ENCODE data around the gene ZBTB20. TPM values are rescaled to one million over a fixed set of nuclear protein-coding genes. Genes with fewer than 3 reads are reported as not detected.

ZBTB20 gene
- total and polyA plus RNA-seq, 4 donors, result 0.69 to 128 (median 51.7) TPM

- WGBS, 2 donors, result 94 to 96% methylated on average over 3 of the region's 3 CpGs
- no peak for DNase-seq
- H3K4me3 ChIP-seq (ENCODE audit: low read length in 2 of 2), result no peak overlapping the region
- peaks cover 0 to 1% of the 10 kb centered on the region in 2 donors for H3K4me1 ChIP-seq (ENCODE audit: control insufficient read depth in 1 of 2, insufficient read depth in 2 of 2, low read length in 2 of 2)
- H3K9me3 ChIP-seq (ENCODE audit: control insufficient read depth, low read length), result no peaks in the 10 kb centered on the region
- H3K27me3 ChIP-seq (ENCODE audit: control insufficient read depth in 1 of 2, insufficient read depth in 2 of 2, low read length in 1 of 2), result no peaks in the 10 kb centered on the region
- intact Hi-C loops (cut with DNase I), result no loop called here
- ATAC-seq (ENCODE audit: low FRiP score), result no peak
- no peaks in the 10 kb centered on the region for H3K36me3 ChIP-seq (ENCODE audit: control insufficient read depth in 1 of 2, insufficient read depth in 2 of 2, low read length in 1 of 2)
- no peak overlapping the region for H3K27ac ChIP-seq (ENCODE audit: low read depth in 1 of 2, low read length in 2 of 2)
Measured at GRCh38 chr3:114904633-114905032, 242.5 kb downstream of the ZBTB20 start.

GRCh38 chr3:114903213-114903612 is 243.9 kb downstream of the ZBTB20 start:
- Histone ChIP-seq H3K36me3 (ENCODE audit: control insufficient read depth in 1 of 2, insufficient read depth in 2 of 2, low read length in 1 of 2) (no peaks in the 10 kb centered on the region), H3K27me3 (ENCODE audit: control insufficient read depth in 1 of 2, insufficient read depth in 2 of 2, low read length in 1 of 2) (no peaks in the 10 kb centered on the region), H3K9me3 (ENCODE audit: control insufficient read depth, low read length) (no peaks in the 10 kb centered on the region), H3K4me3 (ENCODE audit: low read length in 2 of 2) (no peak overlapping the region), H3K4me1 (ENCODE audit: control insufficient read depth in 1 of 2, insufficient read depth in 2 of 2, low read length in 2 of 2) (peaks cover 1 to 2% of the 10 kb centered on the region in 2 donors), H3K27ac (ENCODE audit: low read depth in 1 of 2, low read length in 2 of 2) (no peak overlapping the region)
- 40 to 47% methylated on average over 1 of the region's 1 CpG for WGBS, 2 donors
- ATAC-seq (ENCODE audit: low FRiP score), result no peak
- intact Hi-C loops (cut with DNase I), result no loop called here
- DNase-seq, result no peak

GRCh38 chr3:114902691-114903101 is 244.4 kb downstream of the ZBTB20 start:
- no peak overlapping the region for H3K4me3 ChIP-seq (ENCODE audit: low read length in 2 of 2)
- ATAC-seq (ENCODE audit: low FRiP score), result no peak
- no peak for DNase-seq
- intact Hi-C loops (cut with DNase I), result no loop called here
- H3K27me3 ChIP-seq (ENCODE audit: control insufficient read depth in 1 of 2, insufficient read depth in 2 of 2, low read length in 1 of 2), result no peaks in the 10 kb centered on the region
- no peaks in the 10 kb centered on the region for H3K36me3 ChIP-seq (ENCODE audit: control insufficient read depth in 1 of 2, insufficient read depth in 2 of 2, low read length in 1 of 2)
- no peaks in the 10 kb centered on the region for H3K9me3 ChIP-seq (ENCODE audit: control insufficient read depth, low read length)
- no peak overlapping the region for H3K27ac ChIP-seq (ENCODE audit: low read depth in 1 of 2, low read length in 2 of 2)
- H3K4me1 ChIP-seq (ENCODE audit: control insufficient read depth in 1 of 2, insufficient read depth in 2 of 2, low read length in 2 of 2), result peaks cover 1 to 2% of the 10 kb centered on the region in 2 donors

GRCh38 chr3:114900908-114901307 is 246.2 kb downstream of the ZBTB20 start:
- intact Hi-C loops (cut with DNase I), result no loop called here
- H3K27me3 ChIP-seq (ENCODE audit: control insufficient read depth in 1 of 2, insufficient read depth in 2 of 2, low read length in 1 of 2), result no peaks in the 10 kb centered on the region
- peak overlapping the region in 1 of 2 donors; percentile 28 for H3K27ac ChIP-seq (ENCODE audit: low read depth in 1 of 2, low read length in 2 of 2)
- DNase-seq (no peak), ATAC-seq (ENCODE audit: low FRiP score) (peak; percentile 56)
- no peaks in the 10 kb centered on the region for H3K9me3 ChIP-seq (ENCODE audit: control insufficient read depth, low read length)
- H3K36me3 ChIP-seq (ENCODE audit: control insufficient read depth in 1 of 2, insufficient read depth in 2 of 2, low read length in 1 of 2), result no peaks in the 10 kb centered on the region
- H3K4me1 ChIP-seq (ENCODE audit: control insufficient read depth in 1 of 2, insufficient read depth in 2 of 2, low read length in 2 of 2), result peaks cover 1 to 2% of the 10 kb centered on the region in 2 donors
- H3K4me3 ChIP-seq (ENCODE audit: low read length in 2 of 2), result peak overlapping the region; percentile 26 to 69
- 79 to 80% methylated on average over 8 of the region's 8 CpGs for WGBS, 2 donors

GRCh38 chr3:114899186-114899931 is 247.7 kb downstream of the ZBTB20 start:
- DNase-seq, result no peak
- 31 to 33% methylated on average over 4 of the region's 4 CpGs for WGBS, 2 donors
- ATAC-seq (ENCODE audit: low FRiP score), result no peak
- H3K36me3 ChIP-seq (ENCODE audit: control insufficient read depth in 1 of 2, insufficient read depth in 2 of 2, low read length in 1 of 2), result no peaks in the 10 kb centered on the region
- H3K27ac ChIP-seq (ENCODE audit: low read depth in 1 of 2, low read length in 2 of 2), result peak overlapping the region in 1 of 2 donors; percentile 28
- no peaks in the 10 kb centered on the region for H3K9me3 ChIP-seq (ENCODE audit: control insufficient read depth, low read length)
- no peak overlapping the region for H3K4me3 ChIP-seq (ENCODE audit: low read length in 2 of 2)
- no peaks in the 10 kb centered on the region for H3K27me3 ChIP-seq (ENCODE audit: control insufficient read depth in 1 of 2, insufficient read depth in 2 of 2, low read length in 1 of 2)
- peaks cover 1 to 2% of the 10 kb centered on the region in 2 donors for H3K4me1 ChIP-seq (ENCODE audit: control insufficient read depth in 1 of 2, insufficient read depth in 2 of 2, low read length in 2 of 2)
- intact Hi-C loops (cut with DNase I), result no loop called here

GRCh38 chr3:114896978-114897377 is 250.1 kb downstream of the ZBTB20 start:
- H3K27ac ChIP-seq (ENCODE audit: low read depth in 1 of 2, low read length in 2 of 2), result no peak overlapping the region
- no peaks in the 10 kb centered on the region for H3K27me3 ChIP-seq (ENCODE audit: control insufficient read depth in 1 of 2, insufficient read depth in 2 of 2, low read length in 1 of 2)
- H3K4me3 ChIP-seq (ENCODE audit: low read length in 2 of 2), result no peak overlapping the region
- intact Hi-C loops (cut with DNase I), result no loop called here
- peaks cover 1 to 6% of the 10 kb centered on the region in 2 donors for H3K4me1 ChIP-seq (ENCODE audit: control insufficient read depth in 1 of 2, insufficient read depth in 2 of 2, low read length in 2 of 2)
- no peak for DNase-seq
- no peaks in the 10 kb centered on the region for H3K9me3 ChIP-seq (ENCODE audit: control insufficient read depth, low read length)
- no peak for ATAC-seq (ENCODE audit: low FRiP score)
- no peaks in the 10 kb centered on the region for H3K36me3 ChIP-seq (ENCODE audit: control insufficient read depth in 1 of 2, insufficient read depth in 2 of 2, low read length in 1 of 2)
- WGBS, 2 donors, result 95 to 96% methylated on average over 1 of the region's 1 CpG

GRCh38 chr3:114893361-114893760 is 253.7 kb downstream of the ZBTB20 start:
- ATAC-seq (ENCODE audit: low FRiP score), result no peak
- Histone ChIP-seq H3K4me1 (ENCODE audit: control insufficient read depth in 1 of 2, insufficient read depth in 2 of 2, low read length in 2 of 2) (peaks cover 0 to 3% of the 10 kb centered on the region in 2 donors), H3K9me3 (ENCODE audit: control insufficient read depth, low read length) (no peaks in the 10 kb centered on the region), H3K27ac (ENCODE audit: low read depth in 1 of 2, low read length in 2 of 2) (no peak overlapping the region), H3K27me3 (ENCODE audit: control insufficient read depth in 1 of 2, insufficient read depth in 2 of 2, low read length in 1 of 2) (no peaks in the 10 kb centered on the region), H3K36me3 (ENCODE audit: control insufficient read depth in 1 of 2, insufficient read depth in 2 of 2, low read length in 1 of 2) (no peaks in the 10 kb centered on the region), H3K4me3 (ENCODE audit: low read length in 2 of 2) (no peak overlapping the region)
- intact Hi-C loops (cut with DNase I), result no loop called here
- DNase-seq, result no peak

GRCh38 chr3:114892880-114893279 is 254.2 kb downstream of the ZBTB20 start:
- H3K36me3 ChIP-seq (ENCODE audit: control insufficient read depth in 1 of 2, insufficient read depth in 2 of 2, low read length in 1 of 2), result no peaks in the 10 kb centered on the region
- no peak overlapping the region for H3K4me3 ChIP-seq (ENCODE audit: low read length in 2 of 2)
- H3K9me3 ChIP-seq (ENCODE audit: control insufficient read depth, low read length), result no peaks in the 10 kb centered on the region
- DNase-seq, result no peak
- H3K4me1 ChIP-seq (ENCODE audit: control insufficient read depth in 1 of 2, insufficient read depth in 2 of 2, low read length in 2 of 2), result peaks cover 0 to 3% of the 10 kb centered on the region in 2 donors
- no peaks in the 10 kb centered on the region for H3K27me3 ChIP-seq (ENCODE audit: control insufficient read depth in 1 of 2, insufficient read depth in 2 of 2, low read length in 1 of 2)
- intact Hi-C loops (cut with DNase I), result no loop called here
- WGBS, 2 donors, result 46% methylated on average over 3 of the region's 3 CpGs
- H3K27ac ChIP-seq (ENCODE audit: low read depth in 1 of 2, low read length in 2 of 2), result no peak overlapping the region
- ATAC-seq (ENCODE audit: low FRiP score), result no peak

GRCh38 chr3:114892131-114892879 is 254.8 kb downstream of the ZBTB20 start:
- no peaks in the 10 kb centered on the region for H3K36me3 ChIP-seq (ENCODE audit: control insufficient read depth in 1 of 2, insufficient read depth in 2 of 2, low read length in 1 of 2)
- ATAC-seq (ENCODE audit: low FRiP score) (no peak), DNase-seq (no peak)
- peaks cover 0 to 3% of the 10 kb centered on the region in 2 donors for H3K4me1 ChIP-seq (ENCODE audit: control insufficient read depth in 1 of 2, insufficient read depth in 2 of 2, low read length in 2 of 2)
- H3K27ac ChIP-seq (ENCODE audit: low read depth in 1 of 2, low read length in 2 of 2), result no peak overlapping the region
- no peak overlapping the region for H3K4me3 ChIP-seq (ENCODE audit: low read length in 2 of 2)
- 64 to 68% methylated on average over 2 of the region's 2 CpGs for WGBS, 2 donors
- intact Hi-C loops (cut with DNase I), result no loop called here
- no peaks in the 10 kb centered on the region for H3K9me3 ChIP-seq (ENCODE audit: control insufficient read depth, low read length)
- H3K27me3 ChIP-seq (ENCODE audit: control insufficient read depth in 1 of 2, insufficient read depth in 2 of 2, low read length in 1 of 2), result no peaks in the 10 kb centered on the region

Measured in aorta (tissue), 5 donors.